Measurements from ENCODE around the gene ADAMTSL3. TPM values are rescaled to one million over a fixed set of nuclear protein-coding genes. Genes with fewer than 3 reads are reported as not detected.

Gene ADAMTSL3
- total RNA-seq, 1 donor from 2014 or later, result 0.41 TPM

- Histone ChIP-seq H3K36me3 (no peaks in the 10 kb centered on the region), H3K27ac (no peak overlapping the region), H3F3A (ENCODE audit: low read depth) (no peaks in the 10 kb centered on the region), H3K9me3 (ENCODE audit: low read depth) (no peaks in the 10 kb centered on the region), H3K79me2 (ENCODE audit: low read depth) (no peaks in the 10 kb centered on the region), H4K20me1 (ENCODE audit: low read depth) (no peaks in the 10 kb centered on the region), H3K4me3 (no peak overlapping the region), H3K9ac (no peak overlapping the region), H2AFZ (replicated peaks) (no peak overlapping the region), H3K4me1 (no peaks in the 10 kb centered on the region), H3K27me3 (no peaks in the 10 kb centered on the region), H3K4me2 (no peak overlapping the region)
- Mint-ChIP-seq H3K27ac (no peak overlapping the region), H3K9me3 (no peaks in the 10 kb centered on the region), H3K4me1 (no peaks in the 10 kb centered on the region), H3K4me3 (no peak overlapping the region), H3K36me3 (no peaks in the 10 kb centered on the region), H3K27me3 (ENCODE audit: insufficient read depth, low read depth) (no peaks in the 10 kb centered on the region)
- TF ChIP-seq EZH2phosphoT487 (IDR thresholded peaks at IDR 0.05) (no peak), EZH2 (IDR thresholded peaks at IDR 0.05) (no peak), CTCF (IDR thresholded peaks at IDR 0.05) (no peak)
- DNase-seq (ENCODE audit: low spot score), result no peak
Observed at GRCh38 chr15:83917432-83917831, 263.5 kb downstream of the ADAMTSL3 start.

GRCh38 chr15:83918011-83918410 is 264.1 kb downstream of the ADAMTSL3 start:
- no peaks in the 10 kb centered on the region for H3K27me3 ChIP-seq
- no peak overlapping the region for H3K4me2 ChIP-seq
- H4K20me1 ChIP-seq (ENCODE audit: low read depth), result no peaks in the 10 kb centered on the region
- H3K4me3 ChIP-seq, result no peak overlapping the region
- H3K79me2 ChIP-seq (ENCODE audit: low read depth), result no peaks in the 10 kb centered on the region
- H3K4me1 ChIP-seq, result no peaks in the 10 kb centered on the region
- TF ChIP-seq CTCF (IDR thresholded peaks at IDR 0.05), result no peak
- TF ChIP-seq EZH2phosphoT487 (IDR thresholded peaks at IDR 0.05), result no peak
- TF ChIP-seq EZH2 (IDR thresholded peaks at IDR 0.05), result no peak
- no peak overlapping the region for H3K27ac ChIP-seq
- H3F3A ChIP-seq (ENCODE audit: low read depth), result no peaks in the 10 kb centered on the region
- no peaks in the 10 kb centered on the region for H3K9me3 ChIP-seq (ENCODE audit: low read depth)
- no peak overlapping the region for H3K9ac ChIP-seq
- H3K9me3 Mint-ChIP-seq, result no peaks in the 10 kb centered on the region
- no peak for DNase-seq (ENCODE audit: low spot score)
- H3K36me3 ChIP-seq, result no peaks in the 10 kb centered on the region
- no peaks in the 10 kb centered on the region for H3K27me3 Mint-ChIP-seq (ENCODE audit: insufficient read depth, low read depth)
- H2AFZ ChIP-seq (replicated peaks), result no peak overlapping the region
- H3K4me3 Mint-ChIP-seq, result no peak overlapping the region
- H3K36me3 Mint-ChIP-seq, result no peaks in the 10 kb centered on the region
- no peak overlapping the region for H3K27ac Mint-ChIP-seq
- no peaks in the 10 kb centered on the region for H3K4me1 Mint-ChIP-seq

GRCh38 chr15:83919319-83919830 is 265.5 kb downstream of the ADAMTSL3 start:
- no peak overlapping the region for H3K27ac Mint-ChIP-seq
- H3K9me3 Mint-ChIP-seq, result no peaks in the 10 kb centered on the region
- no peaks in the 10 kb centered on the region for H3K27me3 Mint-ChIP-seq (ENCODE audit: insufficient read depth, low read depth)
- Histone ChIP-seq H3K27me3 (no peaks in the 10 kb centered on the region), H3F3A (ENCODE audit: low read depth) (no peaks in the 10 kb centered on the region), H3K4me3 (no peak overlapping the region), H3K79me2 (ENCODE audit: low read depth) (no peaks in the 10 kb centered on the region), H3K4me1 (no peaks in the 10 kb centered on the region), H3K9ac (no peak overlapping the region), H2AFZ (replicated peaks) (no peak overlapping the region), H3K36me3 (no peaks in the 10 kb centered on the region), H3K9me3 (ENCODE audit: low read depth) (no peaks in the 10 kb centered on the region), H4K20me1 (ENCODE audit: low read depth) (no peaks in the 10 kb centered on the region), H3K27ac (no peak overlapping the region), H3K4me2 (no peak overlapping the region)
- TF ChIP-seq EZH2phosphoT487 (IDR thresholded peaks at IDR 0.05), result no peak
- H3K36me3 Mint-ChIP-seq, result no peaks in the 10 kb centered on the region
- DNase-seq (ENCODE audit: low spot score), result no peak
- H3K4me1 Mint-ChIP-seq, result no peaks in the 10 kb centered on the region
- H3K4me3 Mint-ChIP-seq, result no peak overlapping the region

GRCh38 chr15:83919978-83920510 is 266.1 kb downstream of the ADAMTSL3 start:
- H3K27ac Mint-ChIP-seq, result no peak overlapping the region
- H3K36me3 ChIP-seq, result no peaks in the 10 kb centered on the region
- no peak for TF ChIP-seq EZH2 (IDR thresholded peaks at IDR 0.05)
- no peak for TF ChIP-seq EZH2phosphoT487 (IDR thresholded peaks at IDR 0.05)
- TF ChIP-seq CTCF (IDR thresholded peaks at IDR 0.05), result no peak
- H3F3A ChIP-seq (ENCODE audit: low read depth), result no peaks in the 10 kb centered on the region
- H3K79me2 ChIP-seq (ENCODE audit: low read depth), result no peaks in the 10 kb centered on the region
- no peaks in the 10 kb centered on the region for H3K27me3 ChIP-seq
- DNase-seq (ENCODE audit: low spot score), result no peak
- no peak overlapping the region for H3K9ac ChIP-seq
- H2AFZ ChIP-seq (replicated peaks), result no peak overlapping the region
- no peak overlapping the region for H3K27ac ChIP-seq
- H3K9me3 ChIP-seq (ENCODE audit: low read depth), result no peaks in the 10 kb centered on the region
- H3K4me2 ChIP-seq, result no peak overlapping the region
- H3K4me1 ChIP-seq, result no peaks in the 10 kb centered on the region
- H3K9me3 Mint-ChIP-seq, result no peaks in the 10 kb centered on the region
- H3K4me3 Mint-ChIP-seq, result no peak overlapping the region
- no peak overlapping the region for H3K4me3 ChIP-seq
- no peaks in the 10 kb centered on the region for H3K36me3 Mint-ChIP-seq
- no peaks in the 10 kb centered on the region for H3K4me1 Mint-ChIP-seq
- no peaks in the 10 kb centered on the region for H4K20me1 ChIP-seq (ENCODE audit: low read depth)
- no peaks in the 10 kb centered on the region for H3K27me3 Mint-ChIP-seq (ENCODE audit: insufficient read depth, low read depth)
